GM12874 (cell line): ENCODE data around the gene ASAP2.

Source experiments
- CTCF ChIP-seq: IDR thresholded peaks from 2 replicates; pipeline ENCODE4 v1.5.1; 2011; ENCODE audit warnings: low read depth, mild to moderate bottlenecking, control low read depth, low read length, moderate library complexity; ENCODE audit not compliant: insufficient read depth

Gene ASAP2

DNA sequence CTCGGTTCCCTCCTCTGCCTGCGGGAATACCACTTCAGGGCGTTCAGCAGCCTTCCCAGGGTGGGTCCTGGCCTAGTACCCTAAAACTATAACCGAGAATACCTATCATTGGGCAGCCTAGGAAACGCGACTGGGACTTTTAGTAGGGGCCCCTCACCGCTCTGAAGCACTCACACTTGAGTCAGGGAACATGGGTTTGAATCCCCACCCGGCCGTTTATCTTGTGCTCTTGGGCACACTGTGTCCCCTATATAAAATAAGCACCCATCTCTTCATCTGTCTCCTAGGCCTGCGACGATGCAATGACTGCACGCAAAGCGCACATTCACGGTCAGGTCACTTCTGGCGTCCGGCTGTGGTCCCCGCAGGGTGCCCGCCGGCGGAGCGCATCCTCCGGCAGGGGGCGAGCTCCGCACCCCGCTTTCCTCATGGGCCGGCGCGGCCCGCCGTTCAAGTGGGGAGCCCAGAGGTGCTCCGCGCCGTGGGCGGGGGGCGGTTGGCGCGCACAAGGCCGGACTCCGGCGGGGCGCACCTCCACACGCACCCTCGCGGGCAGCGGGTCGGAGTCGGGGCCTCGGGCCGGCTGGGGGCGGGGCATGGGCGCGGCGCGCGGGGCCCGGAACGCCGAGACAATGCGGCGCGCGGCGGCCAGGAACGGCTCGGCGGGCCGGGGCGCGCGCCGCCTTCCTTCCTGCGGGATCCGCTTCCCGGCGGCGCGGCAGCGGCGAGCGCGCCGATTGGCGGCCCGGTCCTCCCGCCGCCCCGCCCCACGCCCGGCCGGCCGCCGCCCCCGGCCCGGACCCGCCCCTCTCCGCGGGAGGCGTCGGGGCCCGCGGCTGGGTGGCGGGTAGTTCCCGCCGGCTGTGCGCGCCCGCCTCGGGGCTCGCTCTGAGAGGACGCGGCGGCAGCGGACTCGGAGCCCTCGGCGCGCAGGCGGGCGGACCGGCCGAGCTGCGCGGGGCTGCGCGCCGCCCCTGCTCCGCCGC is at the start of gene ASAP2:
TSS of gene ASAP2 (plus strand) at position 850 of the 986 bp plus-strand sequence. CDS start 293 bp downstream, outside the sequence.
- peak; percentile 77 for TF ChIP-seq CTCF

DNA sequence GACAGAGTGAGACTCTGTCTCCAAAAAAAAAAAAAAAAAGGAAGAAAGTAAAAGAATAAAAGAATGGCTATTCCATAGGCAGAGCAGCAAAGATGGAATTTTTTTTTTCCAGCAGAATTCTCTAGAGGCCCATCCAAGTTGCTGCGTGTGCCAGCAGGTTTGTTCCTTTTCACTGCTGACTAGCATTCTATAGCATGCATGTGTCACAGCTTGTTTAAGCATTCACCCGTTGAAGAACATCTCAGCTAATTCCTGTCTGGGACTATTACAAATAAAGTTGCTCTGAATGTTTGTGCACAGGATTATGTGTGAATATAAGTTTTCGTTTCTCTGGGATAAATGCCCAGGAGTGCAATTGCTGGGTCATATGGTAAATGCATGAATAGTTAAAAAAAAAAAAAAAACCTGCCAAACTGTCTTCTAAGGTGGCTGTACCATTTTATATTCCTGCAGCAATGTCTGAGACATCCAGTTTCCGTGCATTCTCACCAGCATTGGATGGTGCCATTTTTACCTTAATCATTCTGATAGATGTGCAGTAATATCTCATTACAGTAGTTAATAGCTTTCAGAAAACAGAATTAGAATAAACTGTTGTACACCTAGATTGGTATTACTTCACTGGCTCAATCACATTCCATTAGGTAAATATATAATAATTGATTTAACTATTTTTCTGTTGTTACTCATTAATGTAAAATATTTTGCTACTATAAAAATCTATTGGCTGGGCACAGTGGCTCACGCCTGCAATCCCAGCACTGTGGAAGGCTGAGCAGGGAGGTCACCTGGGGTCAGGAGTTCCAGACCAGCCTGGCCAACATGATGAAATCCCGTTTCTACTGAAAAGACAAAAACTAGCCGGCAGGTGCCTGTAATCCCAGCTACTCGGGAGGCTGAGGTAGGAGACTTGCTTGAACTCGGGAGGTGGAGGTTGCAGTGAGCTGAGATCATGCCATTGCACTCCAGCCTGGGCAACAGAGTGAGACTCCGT is 47.5 kb upstream of the ASAP2 start:
- no peak for TF ChIP-seq CTCF

GRCh38 chr2:9160732-9161131 is 45.9 kb upstream of the ASAP2 start:
- TF ChIP-seq CTCF: no peak

DNA sequence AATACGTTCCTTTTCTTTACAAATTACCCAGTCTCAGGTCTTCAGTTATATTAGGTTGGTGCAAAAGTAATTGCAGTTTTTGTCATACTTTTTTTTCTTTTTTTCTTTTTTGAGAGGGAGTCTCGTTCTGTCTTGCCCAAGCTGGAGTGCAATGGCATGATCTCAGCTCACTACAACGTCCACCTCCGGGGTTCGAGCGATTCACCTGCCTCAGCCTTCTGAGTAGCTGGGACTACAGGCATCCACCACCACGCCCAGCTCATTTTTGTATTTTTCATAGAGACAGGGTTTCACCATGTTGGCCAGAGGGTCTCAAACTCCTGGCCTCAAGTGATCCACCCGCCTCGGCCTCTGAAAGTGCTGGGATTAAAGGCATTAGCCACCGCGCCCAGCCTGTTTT is 43.8 kb upstream of the ASAP2 start:
- no peak for TF ChIP-seq CTCF

GRCh38 chr2:9163306-9164111 is 43.1 kb upstream of the ASAP2 start:
- no peak for TF ChIP-seq CTCF

GRCh38 chr2:9164112-9164608 is 42.5 kb upstream of the ASAP2 start:
- no peak for TF ChIP-seq CTCF
